ENCODE results near the gene SEMA5A.
"Not testable (repeated sequence)": the region's sequence is repeated elsewhere in the genome, so short reads cannot be mapped to it uniquely, and the experiment has no call there.

SEMA5A gene

DNA sequence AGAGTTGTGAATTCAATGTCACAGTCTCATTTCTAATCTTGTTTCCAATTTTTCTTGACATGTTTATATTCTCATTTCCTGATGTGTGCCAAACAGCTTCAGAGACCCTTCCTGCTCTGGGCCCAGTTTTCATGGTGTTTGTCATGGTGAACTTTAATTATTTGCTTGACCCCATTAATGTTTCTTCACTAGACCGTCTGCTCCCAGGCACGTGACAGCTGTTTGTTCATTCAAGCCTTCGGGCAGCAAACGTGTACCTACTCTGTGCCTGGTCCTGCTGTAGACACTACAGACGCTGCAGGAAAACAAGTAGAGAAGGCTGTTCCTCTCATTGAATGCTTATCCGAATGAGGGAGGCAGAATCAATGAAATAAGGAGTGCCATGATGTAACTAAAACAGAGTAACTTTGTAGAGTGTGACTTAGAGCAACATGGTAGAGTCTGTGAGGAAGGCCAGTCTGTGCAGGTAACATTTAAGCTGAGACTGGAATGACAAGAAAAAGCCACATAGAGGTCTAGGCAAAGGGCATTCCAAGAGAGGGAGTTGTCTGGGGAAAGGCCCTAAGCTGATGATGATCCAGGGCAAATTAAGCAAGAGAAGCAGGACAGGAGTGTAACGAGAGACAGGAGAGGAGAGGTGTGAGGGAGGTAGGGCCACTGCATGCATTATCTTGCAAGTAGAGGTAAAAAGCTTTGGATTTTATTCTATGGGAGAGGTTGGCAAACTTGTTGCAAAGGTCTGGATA, 191.4 kb downstream of the SEMA5A start:
- DNase-seq (ENCODE audit: low spot score), result no peak

DNA sequence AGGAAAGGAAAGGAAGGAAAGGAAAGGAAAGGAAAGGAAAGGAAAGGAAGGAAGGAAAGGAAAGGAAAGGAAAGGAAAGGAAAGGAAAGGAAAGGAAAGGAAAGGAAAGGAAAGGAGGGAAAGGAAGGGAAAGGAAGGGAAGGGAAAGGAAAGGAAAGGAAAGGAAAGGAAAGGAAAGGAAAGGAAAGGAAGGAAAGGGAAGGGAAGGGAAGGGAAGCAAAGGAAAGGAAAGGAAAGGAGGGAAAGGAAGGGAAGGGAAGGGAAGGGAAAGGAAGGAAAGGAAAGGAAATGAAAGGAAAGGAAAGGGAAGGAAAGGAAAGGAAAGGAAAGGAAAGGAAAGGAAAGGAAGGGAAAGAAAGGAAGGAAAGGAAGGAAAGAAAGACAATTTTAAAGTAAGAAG, 192.8 kb downstream of the SEMA5A start:
- DNase-seq (ENCODE audit: low spot score), result not testable (repeated sequence)

DNA sequence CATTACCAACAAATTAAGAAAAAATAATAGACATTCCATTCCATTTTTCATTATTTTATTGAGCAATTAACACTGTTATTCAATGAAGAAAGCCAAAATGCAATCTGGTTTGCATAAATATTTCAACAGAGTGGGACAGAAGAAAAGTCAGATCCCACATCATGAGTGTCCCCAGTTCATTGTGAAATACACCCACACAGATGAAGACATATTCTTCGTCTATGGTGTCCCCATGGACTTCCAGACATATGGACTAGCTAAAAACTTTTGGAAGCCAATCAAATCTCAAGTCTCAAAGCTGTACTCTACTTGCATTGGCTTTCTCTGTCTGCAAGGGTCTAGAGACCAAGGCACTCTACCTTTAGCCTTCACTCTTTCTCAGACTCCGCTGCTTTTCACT, 194.3 kb downstream of the SEMA5A start:
- DNase-seq (ENCODE audit: low spot score), result no peak

DNA sequence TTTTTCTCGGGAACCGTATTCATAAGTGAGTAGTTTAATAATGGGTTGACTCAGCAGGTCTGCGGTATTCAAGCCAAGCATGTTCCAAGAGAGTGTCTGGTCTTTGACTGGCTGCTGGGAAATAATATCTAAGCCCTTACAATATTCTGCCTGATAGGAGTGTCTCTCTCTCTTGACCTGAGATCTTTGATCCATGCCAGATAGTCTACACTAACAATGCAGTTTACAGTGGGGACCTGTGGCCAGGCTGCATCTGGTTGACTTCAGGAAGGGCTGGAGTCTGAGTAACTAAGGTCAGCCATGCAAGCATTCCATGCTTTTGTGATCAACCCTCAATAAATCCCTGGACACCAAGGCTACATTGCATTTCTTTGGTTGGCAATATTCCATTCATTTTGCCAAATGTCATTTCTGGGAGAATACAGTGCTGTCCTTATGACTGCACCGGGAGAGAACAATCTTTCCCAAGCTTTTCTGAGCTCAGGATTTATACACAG, 195.5 kb downstream of the SEMA5A start:
- DNase-seq (ENCODE audit: low spot score), result no peak

DNA sequence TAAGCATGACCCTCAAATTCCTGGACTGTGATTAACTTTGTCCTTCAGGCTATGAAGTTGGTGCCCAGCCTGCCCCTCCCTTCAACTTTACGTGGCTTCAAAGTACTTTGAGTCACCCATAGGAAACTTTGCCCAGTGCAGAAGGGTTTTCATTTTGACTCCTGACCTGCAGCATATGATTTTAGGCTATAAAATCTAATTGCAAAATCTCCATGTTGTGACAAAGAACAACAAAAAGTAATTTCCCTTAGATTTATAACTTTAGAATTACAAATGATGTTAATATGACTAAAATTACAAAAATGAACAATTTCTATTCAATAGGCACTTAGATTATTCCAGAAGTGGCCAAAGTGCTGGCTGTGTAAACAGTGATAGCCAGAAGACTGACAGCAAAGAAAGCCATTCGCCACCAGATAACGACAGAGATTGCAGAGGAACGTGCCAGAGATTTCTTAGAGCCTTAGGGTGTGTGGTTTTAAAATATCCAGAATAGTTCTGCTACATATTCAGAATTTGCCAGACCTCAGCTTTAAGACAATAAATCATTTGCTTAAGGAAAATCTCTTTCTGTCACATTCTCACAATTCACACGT, 197.4 kb downstream of the SEMA5A start:
- no peak for DNase-seq (ENCODE audit: low spot score)

DNA sequence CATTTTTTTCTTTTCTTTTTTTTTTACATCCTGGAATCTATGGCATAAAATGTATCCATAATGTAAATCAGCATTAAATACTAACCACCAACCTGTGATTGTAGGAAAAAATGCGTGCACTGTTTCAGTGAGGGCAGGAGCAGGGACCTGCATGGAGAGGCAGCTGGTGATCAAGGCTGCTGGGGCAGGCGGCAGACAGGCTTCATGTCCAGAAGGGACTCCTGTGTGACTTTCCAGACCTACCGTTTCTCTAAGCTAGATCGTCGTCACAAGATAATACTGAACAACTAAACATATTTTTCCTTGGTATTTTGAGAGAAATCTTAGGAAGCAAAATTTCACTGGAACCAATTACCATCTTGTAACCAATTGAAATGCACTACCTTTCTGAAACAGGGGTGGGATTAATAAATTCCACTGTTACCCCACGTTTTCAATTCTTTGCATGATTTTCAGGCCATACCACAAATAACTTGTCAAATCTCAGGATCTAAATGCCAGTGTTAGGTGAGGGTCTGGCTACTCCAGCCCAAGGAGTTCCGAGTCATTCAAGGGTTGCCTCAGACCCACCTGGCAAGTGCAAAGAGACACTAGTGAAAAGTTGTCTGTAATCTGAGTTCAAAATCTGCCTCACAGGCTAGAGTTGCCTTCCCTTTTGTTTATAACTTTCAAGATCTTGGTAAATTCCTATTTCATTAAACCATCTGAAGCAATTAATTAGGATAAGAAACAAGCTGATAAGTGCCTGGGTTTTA, 198.2 kb downstream of the SEMA5A start:
- DNase-seq (ENCODE audit: low spot score), result no peak

DNA sequence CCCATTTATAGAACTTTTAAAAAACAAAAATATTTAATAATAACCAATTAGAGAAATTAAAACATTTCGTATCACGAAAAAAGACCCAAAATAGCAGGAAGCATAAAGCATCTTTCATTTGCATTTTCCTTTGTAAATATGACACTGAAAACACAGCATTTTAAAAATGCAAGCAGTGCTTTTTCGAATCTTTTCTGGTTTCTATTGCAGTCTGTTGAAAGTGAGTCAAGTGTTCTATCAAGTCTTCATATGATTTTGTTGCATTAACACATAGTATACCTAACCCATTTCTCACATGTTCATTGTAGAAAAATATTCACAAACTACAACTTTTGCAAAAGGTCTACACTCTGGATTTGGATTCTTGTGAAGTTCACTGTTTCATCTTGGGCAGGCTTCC, 198.8 kb downstream of the SEMA5A start:
- no peak for DNase-seq (ENCODE audit: low spot score)

DNA sequence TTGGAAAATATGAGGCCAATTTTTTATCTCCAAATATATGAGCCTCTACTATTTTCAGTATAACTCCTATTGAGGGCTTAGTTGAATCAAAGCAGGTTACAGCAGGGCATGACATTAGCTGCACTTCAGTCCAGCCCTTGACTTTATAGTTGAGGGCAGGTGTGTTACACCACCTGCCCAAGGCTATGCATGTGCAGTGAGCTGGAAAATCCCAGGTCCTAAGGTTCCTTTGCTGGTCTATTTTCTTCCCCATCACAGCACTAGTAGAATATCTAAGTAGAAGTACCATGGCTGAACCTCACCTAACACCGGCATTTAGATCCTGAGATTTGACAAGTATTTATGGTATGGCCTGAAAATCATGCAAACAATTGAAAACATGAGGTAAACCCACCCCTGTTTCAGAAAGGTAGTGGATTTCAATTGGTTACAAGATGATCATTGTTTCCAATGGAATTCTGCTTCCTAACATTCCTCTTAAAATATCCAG, 201.1 kb downstream of the SEMA5A start:
- DNase-seq (ENCODE audit: low spot score), result no peak

DNA sequence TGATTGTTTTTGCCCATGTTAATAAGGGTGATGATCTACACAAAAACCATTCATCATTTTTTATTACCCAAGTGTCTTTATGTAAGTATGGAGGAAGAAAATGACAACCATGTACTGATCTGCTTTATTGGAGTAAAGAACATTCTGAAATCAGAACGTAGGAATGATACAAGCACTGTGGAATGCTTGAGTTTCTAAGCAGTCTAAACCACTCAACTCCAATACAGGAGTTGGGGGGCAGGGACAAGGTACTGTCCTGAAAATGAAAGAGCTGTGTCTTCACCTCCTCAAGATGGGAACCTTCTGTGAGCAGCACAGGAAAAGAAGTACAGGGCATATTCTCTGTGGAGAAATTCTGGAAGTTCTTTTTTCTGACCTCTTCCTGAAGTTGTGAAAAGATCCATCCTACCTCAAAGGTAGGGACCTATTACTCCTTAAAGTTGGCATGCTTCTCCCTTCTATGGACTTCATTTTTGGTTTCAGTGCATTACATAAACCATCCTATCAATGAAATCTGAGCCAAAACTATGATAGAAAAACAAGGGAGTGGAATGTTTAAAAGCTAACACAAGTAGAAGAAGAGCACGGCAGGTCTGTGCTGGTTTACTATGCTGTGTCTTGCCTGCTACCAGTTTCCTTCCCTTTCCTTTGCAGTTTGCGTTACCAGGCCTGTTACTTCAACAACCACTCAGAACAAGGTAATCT, 202.6 kb downstream of the SEMA5A start:
- no peak for DNase-seq (ENCODE audit: low spot score)

DNA sequence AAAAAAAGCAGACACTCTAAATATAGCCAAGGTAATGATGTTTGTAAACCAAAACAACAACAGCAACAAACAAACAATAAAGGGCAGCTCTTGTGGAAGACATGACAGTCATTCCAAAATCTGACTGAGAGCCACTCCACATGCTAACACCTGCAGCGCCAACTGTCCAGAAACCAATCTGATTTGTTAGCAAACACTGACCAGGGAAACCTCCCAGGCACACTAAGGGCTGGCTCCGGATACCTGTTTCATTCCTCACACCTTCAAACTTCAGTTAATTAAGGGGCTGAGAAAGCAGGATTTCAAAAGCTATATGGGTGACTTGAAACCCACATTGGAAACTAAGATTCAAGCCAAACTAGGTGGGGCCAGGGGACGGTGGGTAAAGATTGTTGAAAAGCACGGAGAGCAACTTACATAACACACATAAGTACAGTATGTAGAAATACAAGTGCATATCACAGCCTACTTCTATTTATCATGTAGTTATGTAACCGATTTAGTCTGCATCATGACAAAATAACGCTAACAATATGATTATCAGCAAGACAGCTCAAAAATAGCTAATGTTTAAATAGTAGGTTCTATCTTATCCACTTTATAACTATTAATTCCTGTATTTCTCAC, 203.6 kb downstream of the SEMA5A start:
- no peak for DNase-seq (ENCODE audit: low spot score)

- no peak for DNase-seq (ENCODE audit: low spot score)
Measured at GRCh38 chr5:9340085-9340484, 205.8 kb downstream of the SEMA5A start.

GRCh38 chr5:9339206-9339818, 206.6 kb downstream of the SEMA5A start:
- no peak for DNase-seq (ENCODE audit: low spot score)

GRCh38 chr5:9338796-9339195, 207.1 kb downstream of the SEMA5A start:
- no peak for DNase-seq (ENCODE audit: low spot score)

GRCh38 chr5:9337928-9338595, 207.8 kb downstream of the SEMA5A start:
- no peak for DNase-seq (ENCODE audit: low spot score)

DNA sequence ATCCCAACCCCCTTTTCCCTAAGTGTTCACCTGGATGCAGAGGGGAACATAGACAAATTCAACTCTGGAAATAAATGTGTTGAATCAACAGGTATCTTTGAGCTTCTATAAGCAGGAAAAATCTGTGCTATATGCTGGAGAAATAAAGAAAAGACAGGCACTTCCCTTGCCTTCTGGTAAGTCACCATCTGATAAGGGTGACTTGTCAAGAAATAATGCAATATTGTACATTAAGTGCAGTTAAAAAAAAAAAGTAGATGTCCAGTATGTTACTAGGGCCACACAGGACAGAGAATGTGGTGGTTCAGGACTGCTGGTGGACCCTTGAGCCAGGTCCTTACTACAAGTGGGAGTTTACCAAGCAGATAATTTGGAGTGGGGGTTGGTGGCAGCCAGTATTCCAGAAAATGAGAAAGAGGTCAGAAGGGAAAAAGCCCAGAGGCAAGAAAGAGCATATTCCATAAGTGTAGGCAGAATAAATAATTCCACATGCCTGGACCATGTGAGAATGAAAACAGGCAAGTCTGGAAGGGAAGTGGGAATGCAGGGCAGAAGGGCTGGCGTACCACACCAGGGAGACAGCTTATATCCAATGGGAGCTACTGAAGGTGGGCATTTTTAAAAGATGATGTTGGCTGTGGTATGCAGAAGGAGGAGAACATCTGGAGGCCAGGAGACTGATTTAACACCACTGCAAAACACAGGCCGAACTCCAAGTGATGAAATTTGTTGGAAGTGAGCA, 209.9 kb downstream of the SEMA5A start:
- no peak for DNase-seq (ENCODE audit: low spot score)

DNA sequence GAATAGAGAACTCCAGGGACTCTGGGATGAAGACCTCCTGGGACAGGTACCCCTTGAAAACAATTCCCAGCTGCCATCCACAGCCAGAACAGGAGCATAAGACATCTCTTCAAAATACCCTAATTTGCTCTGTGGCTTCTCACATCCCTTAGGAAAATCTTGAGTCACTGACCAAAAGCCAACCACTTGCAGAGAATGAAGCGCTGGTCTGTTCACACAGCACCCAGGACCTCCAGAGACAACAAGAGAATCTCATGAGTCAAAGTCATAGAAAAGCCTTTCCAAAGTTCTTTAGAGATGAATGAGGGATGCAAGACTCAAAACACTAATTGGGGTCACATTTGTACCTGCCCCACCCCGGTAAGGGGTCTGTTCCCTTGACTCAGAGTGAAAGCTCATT, 210.6 kb downstream of the SEMA5A start:
- no peak for DNase-seq (ENCODE audit: low spot score)

- DNase-seq (ENCODE audit: low spot score), result no peak
Measured at GRCh38 chr5:9332026-9332425, 213.8 kb downstream of the SEMA5A start.

DNA sequence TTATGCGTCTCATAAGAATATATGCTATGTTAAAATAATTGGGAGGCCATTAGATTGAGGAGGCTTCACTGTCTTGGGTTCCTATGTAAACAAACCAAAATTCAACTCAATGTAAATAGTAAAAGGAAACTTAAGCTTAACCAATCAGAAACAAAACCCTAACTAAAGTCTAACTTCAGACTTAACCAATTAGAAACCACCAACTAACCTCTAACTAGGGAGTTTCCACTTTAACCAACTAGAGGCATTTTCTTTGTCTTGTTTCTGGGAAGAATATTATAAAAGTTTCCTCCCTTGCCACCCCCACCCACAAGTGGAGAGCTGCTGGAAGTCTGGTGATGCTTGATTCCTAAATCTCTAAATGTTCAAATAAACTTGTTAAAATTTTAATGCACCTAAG, 214.5 kb downstream of the SEMA5A start:
- no peak for DNase-seq (ENCODE audit: low spot score)

DNA sequence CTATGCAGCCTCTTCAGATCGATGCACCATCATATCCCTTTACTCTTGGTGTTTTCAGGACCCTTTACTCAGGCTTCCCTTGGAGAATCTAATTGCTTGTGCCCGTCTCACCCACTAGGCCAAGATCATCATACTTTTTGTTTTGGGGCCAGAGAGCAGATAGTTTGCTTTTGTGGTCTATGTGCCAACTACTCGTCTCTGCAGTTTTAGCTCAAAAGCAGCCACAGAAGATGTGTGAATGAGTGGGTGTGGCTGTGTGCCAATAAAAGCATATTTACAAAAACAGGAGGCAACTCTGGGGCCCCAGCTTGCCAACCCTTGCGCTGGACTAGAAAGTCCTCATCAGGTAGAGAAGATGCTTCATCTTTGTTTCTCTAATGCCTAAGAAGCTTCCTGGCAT, 216.8 kb downstream of the SEMA5A start:
- DNase-seq (ENCODE audit: low spot score), result no peak

DNA sequence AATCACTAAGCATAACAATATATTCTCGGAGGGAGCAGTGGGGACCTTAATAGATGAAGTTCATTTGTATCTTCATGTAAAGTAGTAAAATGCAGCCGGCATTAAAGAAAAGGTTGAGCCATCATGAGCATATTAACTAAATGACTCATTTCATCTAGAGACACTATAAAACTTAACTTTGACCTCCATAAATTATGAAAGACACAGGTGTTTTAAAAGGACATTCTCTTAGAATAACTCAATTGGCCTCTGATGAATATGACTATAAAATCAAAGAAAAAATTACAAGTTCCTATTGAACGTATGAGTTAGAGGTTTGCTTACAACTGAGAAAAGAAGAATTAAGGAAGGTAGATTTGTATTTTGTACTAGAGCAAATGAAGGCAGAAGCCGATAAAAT, 220.3 kb downstream of the SEMA5A start:
- no peak for DNase-seq (ENCODE audit: low spot score)
